Erythroblast (primary cell): ENCODE measurements around the gene LIPE.

Experiments
- DNase-seq, 2 experiments: peaks; one replicate each; lab custom pipeline; 2025; lab: John Stamatoyannopoulos, UW
- GATA1 ChIP-seq: IDR thresholded peaks from 2 replicates; pipeline ENCODE4 v1.6.1; 2011; ENCODE audit warnings: low read depth, mild to moderate bottlenecking, control low read depth, low read length, moderate library complexity
- POLR2A ChIP-seq: IDR thresholded peaks from 2 replicates; pipeline ENCODE4 v1.6.1; 2011; ENCODE audit warnings: mild to moderate bottlenecking, low read length

LIPE gene

DNA sequence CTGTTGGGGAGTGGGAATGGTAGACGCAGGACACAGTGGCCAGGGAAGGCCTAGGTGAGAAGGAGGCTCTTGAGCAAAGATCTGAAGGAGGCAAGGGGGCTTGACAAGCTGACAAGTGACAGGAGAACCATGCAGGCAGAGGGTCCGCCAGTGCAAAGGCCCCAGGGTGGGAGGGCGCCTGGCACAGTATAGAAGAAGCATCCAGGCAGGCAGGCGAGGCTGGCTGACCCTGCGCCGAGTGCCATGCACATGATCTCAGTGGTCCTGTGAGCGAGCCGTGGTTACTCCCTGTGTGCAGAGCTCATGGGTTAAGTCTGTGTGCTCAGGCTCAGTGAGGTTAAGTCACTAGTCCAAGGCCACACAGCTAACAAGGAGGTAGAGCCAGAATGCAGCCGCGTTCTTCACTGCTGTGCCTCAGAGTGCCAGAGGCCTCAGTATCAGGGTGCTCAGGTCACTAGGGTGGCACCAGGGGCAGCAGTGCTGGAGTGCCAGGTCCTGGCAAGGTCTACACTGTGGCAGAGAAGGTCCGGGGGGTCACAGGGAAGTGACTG, 52.3 kb downstream of the LIPE start:
- TF ChIP-seq POLR2A (no peak), GATA1 (no peak)
- DNase-seq, result no peak

DNA sequence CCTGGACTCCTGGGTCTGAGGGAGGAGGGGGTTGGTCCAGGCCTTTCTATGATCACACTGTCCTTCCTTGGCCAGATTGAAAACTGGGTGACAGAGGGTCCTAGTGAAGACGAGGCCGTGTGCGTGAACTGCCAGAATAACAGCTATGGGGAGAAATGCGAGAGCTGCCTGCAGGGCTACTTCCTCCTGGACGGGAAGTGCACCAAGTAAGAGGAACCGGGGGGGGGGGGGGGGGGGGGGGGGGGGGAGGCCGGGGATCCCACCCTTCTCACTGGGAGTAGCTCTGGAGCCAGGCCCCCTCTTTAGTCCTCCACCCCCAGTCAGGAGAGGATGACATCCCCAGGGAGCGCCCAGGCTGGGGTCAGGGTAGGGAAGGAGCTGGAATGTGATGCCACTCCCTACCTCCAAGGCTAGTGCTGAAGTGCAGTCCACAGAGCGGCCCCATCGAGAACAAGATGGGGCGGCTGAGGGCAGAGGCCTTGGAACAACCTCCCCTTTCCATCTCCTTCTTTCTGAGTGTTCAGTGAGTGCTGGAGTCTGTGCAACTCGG, 56.5 kb downstream of the LIPE start:
- TF ChIP-seq POLR2A, result no peak
- TF ChIP-seq GATA1, result no peak
- DNase-seq, result no peak

DNA sequence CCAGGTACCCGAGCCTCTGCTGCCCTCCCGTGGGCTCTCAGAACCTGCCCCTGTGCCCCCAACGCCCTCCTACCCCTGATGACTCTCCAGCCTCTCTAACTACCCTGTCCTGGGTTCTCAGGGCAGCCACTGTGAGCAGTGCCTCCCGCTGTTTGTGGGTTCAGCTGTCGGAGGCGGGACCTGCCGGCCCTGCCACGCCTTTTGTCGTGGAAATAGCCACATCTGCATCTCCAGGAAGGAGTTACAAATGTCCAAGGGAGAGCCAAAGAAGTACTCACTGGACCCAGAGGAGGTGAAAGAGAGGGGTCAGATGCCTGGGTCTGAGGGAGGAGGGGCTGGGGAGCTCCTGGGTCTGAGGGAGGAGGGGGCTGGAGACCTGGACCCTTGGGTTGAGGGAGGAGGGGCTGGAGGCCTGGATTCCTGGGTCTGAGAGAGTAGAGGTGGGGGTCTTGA, 57.1 kb downstream of the LIPE start:
- DNase-seq, result no peak
- TF ChIP-seq GATA1 (no peak), POLR2A (no peak)

DNA sequence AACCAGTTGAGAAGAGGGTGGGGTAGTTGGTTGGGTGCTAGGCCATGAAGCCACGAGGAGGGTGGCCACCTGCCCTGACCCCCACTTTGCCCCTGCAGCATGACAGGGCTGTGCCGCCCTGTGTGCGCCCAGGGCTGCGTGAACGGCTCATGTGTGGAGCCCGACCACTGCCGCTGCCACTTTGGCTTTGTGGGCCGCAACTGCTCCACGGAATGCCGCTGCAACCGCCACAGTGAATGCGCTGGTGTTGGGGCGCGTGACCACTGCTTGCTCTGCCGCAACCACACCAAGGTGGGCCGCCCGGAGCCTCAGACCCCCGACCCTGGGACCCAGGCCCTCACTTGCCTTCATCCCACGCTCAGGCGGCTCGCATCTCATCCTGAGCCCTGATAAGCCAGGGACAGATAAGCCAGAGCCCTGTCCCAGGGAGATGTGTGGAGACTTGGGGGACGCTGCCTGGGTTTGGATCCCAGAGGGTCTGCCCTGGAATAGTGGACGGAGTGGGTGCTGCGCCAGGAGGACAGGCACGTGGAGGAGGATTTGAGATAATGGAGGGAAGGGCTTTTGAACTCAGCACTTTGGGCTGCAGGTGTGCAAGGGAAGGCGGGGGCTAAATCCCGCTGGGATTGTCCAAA, 57.6 kb downstream of the LIPE start:
- TF ChIP-seq GATA1 (no peak), POLR2A (no peak)
- DNase-seq, result no peak

DNA sequence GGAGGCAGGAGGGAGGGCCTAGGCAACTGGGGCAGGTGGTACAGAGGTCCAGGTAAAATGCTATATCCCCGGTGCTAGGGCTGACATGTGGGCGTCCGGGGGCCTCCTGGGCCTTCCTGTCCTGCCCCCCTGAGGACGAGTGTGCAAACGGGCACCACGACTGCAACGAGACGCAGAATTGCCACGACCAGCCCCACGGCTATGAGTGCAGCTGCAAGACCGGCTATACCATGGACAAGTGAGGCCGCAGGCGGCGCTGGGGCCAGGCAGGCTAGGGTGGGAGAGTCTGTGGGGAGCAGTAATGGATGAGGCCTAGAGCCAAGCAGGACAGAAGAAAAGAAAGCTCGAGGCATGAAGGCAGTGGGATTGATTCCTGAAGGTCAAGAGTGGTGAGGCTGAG, 58.4 kb downstream of the LIPE start:
- TF ChIP-seq POLR2A (no peak), GATA1 (no peak)
- DNase-seq, result no peak

DNA sequence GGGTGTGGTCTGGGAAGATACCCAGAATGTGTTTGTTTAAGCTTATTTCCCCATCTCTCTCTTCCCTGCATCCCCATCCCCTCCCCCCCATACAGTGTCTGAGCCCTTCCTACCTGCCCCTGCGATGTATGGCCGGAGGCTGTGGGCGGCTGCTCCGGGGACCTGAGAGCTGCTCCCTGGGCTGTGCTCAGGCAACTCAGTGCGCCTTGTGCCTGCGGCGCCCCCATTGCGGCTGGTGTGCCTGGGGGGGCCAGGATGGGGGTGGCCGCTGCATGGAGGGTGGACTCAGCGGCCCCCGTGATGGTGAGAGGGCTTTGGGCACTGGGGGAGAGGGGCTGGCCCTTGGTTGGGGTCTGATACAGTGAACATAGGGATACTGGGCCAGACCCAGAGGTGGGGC, 58.8 kb downstream of the LIPE start:
- TF ChIP-seq POLR2A (no peak), GATA1 (no peak)
- DNase-seq, result no peak

DNA sequence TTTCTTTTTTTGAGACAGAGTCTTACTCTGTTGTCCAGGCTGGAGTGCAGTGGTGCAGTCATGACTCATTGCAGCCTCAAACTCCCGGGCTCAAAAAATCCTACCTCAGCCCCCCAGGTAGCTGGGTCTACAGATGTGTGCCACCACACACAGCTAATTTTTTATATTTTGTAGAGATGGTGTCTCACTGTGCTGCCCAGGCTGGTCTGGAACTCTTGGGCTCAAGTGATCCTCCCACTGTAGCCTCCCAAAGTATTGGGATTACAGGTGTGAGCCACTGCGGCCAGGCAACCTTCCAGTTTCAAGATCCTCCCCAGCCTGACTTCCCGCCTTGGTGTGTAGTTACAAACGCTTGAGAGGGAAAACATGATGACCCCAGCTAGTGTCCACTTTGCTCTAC, 59.3 kb downstream of the LIPE start:
- DNase-seq, result no peak
- TF ChIP-seq GATA1 (no peak), POLR2A (no peak)

DNA sequence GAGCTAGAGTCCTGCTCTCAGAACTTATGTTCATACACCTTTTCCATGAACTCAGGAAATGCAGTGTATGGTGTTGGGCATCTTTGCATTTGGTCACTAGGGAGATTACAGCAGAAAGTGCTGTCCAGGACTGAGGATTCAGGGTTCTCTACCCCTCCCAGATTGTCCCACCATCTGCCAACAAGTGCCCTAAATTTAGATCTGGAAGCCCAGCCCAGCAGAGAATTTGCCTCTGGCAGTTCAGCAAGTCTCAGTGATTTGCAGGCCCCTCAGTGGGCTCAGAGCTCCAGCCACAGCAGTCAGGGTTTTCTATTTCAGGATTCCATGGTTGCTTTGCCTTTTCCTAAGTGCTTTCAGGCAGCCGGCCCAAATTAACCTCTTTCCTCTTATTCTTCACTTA, 60.5 kb downstream of the LIPE start:
- no peak for DNase-seq

DNA sequence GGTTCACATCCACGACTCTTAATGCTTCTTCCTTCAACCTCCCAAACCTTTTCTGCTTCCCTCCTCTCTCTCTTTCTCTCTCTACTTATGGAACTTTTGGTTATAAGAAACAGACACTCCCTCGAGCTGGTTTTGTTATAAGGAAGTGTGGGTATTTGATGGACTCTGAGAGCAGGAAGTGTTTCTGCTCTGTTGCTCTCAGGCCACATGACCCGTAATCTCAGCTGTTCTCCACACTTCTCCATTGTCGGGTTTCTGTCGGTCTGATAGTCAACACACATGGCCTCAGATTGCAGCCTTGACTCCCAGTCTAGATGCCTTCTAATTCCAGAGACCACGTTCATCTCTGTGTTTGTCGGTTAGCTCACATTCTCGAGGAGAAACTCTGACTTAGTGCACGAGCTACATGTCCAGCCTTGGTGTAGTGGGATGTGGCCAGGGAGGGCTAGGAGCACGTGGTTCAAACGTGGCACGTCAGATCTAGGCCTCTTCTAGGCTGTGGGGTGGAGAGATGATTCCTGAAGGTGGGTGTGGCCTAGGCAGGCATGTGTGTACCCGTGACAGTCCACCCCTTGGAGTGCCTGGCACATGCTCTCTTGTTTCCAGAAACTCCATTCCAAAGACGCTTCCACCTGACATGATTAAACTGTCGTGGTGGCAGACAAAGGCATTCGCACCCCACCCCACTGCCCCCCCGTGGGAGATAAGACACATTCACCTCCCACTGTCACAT, 63.4 kb downstream of the LIPE start:
- DNase-seq, result no peak
- TF ChIP-seq POLR2A, result no peak
- TF ChIP-seq GATA1, result no peak

More for the DNA sequence above, 60.5 kb downstream of the LIPE start:
- TF ChIP-seq GATA1 (no peak), POLR2A (no peak)

DNA sequence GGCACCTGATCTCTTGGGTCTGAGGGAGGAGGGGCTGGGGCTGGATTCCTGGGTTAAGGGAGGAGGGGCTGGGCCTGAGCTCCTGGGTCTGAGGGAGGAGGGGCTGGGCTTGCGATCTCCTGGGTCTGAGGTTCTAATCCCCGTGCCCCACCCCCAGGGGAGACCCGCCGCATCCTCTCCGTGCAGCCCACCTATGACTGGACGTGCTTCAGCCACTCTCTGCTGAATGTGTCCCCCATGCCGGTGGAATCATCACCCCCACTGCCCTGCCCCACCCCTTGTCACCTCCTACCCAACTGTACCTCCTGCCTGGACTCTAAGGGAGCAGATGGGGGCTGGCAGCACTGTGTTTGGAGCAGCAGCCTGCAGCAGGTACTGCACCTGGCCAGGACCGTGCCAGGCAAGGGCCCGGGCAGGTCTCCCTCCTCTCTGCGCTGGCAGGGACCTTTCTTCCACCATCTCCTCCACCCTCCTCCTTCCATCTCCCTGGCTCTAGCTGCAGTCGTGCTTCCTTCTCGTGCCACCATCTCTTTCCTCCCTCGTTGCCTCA, 64.2 kb downstream of the LIPE start:
- TF ChIP-seq GATA1 (no peak), POLR2A (no peak)
- no peak for DNase-seq

DNA sequence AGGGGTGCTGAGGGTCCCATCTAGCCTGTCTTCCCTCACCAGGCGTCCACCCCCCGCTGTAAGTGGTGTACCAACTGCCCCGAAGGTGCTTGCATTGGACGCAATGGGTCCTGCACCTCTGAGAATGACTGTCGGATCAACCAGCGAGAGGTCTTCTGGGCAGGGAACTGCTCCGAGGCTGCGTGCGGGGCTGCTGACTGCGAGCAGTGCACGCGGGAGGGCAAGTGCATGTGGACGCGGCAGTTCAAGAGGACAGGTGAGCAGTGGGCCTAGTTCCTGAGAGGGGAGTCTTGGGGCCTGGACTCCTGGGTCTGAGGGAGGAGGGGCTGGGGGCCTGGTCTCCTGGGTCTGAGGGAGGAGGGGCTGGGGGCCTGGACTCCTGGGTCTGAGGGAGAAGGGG, 64.8 kb downstream of the LIPE start:
- TF ChIP-seq POLR2A (no peak), GATA1 (no peak)
- no peak for DNase-seq

DNA sequence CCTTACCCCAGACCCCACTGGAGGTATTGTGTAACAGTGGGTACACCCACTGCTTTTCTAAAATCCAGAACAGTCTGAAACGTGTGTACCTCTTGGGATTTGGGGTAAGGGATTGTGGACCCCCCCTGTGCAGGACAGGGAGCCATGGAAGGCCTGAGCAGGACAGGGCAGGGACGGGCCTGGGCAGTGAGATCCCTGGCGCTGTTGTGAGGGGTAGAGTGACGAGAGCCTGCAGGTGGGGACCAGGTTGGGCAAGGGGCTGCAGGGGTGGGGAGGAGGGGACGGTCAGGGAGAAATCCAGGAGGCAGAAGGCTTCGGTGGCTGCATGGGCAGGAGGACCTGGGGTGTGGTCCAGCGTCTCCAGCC, 65.7 kb downstream of the LIPE start:
- no peak for DNase-seq
- TF ChIP-seq GATA1 (no peak), POLR2A (no peak)

DNA sequence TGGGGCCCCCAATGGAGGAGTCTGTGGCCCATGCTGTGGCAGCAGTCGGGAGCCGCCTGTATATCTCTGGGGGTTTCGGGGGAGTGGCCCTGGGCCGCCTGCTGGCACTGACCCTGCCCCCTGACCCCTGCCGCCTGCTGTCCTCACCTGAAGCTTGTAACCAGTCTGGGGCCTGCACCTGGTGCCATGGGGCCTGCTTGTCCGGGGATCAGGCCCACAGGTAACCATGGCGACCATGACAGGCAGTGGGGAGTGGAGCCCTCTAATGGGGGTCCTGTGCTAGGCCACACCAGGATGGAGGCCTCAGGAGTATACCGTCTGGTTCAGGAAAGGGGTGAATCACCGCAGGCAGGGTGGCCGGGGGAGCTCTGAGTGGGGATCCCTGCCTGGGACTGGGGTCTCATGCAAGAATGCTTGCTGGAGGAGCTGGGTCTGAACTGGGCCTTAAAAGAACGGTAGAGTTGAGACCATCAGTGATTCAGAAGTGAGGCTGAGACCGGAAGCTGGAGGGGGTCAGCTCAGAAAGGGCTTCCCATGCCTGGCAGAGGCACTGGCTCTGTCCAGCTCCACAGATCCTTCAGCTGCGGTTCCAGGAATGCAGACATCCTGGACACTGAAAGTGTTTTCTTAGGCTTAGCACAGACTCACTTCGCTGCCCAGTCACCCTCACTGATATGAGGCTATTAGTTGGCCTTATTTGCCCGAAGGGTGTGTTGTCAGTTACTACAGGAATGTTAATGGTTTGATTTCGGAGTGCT, 66.2 kb downstream of the LIPE start:
- no peak for TF ChIP-seq POLR2A
- no peak for TF ChIP-seq GATA1
- no peak for DNase-seq

DNA sequence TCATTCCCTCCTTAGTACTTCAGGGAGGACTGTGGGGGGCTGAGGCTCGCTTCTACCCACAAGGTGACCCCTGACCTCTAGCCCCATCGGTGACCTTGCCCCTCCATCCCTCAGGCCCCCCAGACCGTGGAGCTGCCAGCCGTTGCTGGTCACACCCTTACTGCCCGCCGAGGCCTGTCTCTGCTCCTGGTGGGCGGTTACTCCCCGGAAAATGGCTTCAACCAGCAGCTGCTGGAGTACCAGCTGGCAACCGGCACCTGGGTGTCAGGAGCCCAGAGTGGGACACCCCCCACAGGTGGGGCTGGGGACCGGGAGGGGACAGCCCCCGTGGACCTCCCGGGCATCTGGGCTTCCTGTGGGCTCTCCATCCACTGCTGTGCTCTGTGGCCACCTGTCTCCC, 69.9 kb downstream of the LIPE start:
- TF ChIP-seq POLR2A, result no peak
- no peak for DNase-seq
